ENCODE measurements around the gene ZDHHC24.

Gene ZDHHC24

DNA sequence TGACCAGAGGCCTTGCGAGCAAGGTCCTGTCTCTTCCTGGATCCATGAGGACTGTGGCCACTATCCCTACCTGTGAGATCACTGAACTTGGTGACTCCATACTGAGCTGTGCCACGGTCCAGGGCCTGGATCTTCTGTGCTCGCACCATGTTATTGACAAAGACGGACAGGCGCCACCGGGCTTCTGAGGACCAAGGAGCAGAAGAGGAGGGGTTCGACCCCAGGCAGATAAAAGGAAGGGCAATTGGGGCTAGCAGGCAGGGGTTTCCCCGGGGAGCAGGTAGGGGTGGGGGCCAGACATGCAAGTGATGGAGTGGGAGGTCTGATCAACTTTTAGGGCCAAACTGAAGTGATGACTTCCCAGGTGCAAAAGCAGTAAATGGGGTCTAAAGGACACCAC lies 20.4 kb upstream of the ZDHHC24 start:
- DNase-seq (ENCODE audit: low read depth in 2 of 2), result no peak

DNA sequence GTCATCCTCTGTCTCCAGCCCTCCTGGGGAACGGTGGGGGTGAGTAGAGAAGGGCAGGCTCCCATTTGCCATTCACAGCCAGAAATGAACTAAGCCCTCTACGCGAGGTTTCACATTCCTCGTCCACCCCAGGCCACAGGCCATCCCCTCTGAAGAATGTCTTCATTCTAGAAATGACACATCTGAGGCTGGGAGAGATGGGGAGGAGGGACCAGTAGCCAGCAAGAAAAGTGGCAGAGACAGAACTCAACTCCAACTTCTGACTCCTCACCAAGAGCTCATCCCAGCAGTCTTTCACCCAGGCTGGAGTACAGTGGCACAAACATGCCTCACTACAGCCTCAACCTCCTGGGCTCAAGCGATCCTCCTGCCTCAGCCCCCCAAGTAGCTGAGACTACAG lies 19.1 kb upstream of the ZDHHC24 start:
- no peak for DNase-seq (ENCODE audit: low read depth in 2 of 2)

DNA sequence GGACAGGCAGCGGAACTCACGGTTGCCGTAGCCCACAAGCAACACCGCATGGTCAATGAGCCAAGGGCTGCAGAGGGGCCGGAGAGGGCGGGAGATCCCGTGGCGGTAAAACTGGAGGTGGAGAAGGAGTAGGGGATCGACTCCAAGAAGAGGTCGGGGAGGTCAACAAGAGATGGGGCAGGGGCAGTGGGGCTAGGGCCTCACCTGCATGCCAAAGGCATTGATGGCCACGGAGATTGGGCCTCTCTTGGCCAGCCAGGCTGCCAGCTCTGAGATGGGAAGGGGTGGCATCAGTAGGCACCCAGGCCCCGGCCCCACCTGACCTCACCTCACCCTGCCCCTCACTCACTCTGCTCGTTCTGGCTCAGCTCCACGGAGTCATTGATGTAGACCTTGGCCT lies 18.7 kb upstream of the ZDHHC24 start:
- no peak for DNase-seq (ENCODE audit: low read depth in 2 of 2)

DNA sequence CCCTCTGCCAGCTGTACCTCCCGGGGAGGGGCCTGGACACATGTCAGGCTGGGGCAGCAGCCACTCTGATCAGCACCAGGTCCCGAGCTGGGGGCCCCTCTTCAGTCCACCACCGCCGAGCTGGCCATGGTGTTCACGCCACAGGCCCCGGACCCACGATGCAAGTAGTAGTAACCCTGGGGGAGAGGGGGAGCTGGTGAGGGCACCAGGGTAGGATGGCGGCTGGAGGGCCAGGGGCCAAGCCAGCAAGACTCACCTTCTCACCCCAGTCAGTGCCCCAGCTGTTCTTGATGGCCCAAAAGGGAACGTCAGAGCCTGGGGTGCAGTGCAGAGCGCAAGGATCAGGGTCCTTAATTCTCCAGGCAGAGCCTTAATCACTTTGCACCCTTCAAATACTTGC lies 18.0 kb upstream of the ZDHHC24 start:
- DNase-seq (ENCODE audit: low read depth in 2 of 2), result no peak

DNA sequence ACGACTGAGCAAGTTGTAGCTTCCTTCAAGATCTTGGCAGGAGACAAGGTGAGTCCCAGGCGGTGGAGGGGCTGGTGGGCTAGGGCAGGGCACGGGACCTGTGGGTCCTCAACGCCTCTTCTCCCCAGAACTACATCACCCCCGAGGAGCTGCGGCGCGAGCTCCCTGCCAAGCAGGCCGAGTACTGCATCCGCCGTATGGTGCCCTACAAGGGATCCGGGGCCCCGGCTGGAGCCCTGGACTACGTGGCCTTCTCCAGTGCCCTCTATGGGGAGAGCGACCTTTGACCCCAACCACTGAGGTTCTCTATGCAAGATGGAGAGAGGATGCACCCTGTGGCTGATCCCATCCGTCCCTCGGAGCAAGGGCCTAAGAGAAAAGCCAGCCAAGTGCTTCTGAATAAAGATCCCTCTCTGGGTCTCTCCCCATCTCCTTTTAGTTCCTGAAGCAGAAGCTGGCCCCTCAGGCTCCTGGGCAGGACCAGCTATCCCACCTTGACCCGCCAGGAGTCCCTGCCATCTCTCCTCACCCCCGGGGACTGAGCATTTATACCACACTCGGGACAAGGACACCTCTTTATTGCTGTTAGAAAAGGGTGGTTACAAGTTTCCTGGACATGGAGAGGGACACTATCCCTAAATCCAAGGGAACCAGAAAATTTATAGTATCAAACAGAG lies 17.2 kb upstream of the ZDHHC24 start:
- no peak for DNase-seq (ENCODE audit: low read depth in 2 of 2)

DNA sequence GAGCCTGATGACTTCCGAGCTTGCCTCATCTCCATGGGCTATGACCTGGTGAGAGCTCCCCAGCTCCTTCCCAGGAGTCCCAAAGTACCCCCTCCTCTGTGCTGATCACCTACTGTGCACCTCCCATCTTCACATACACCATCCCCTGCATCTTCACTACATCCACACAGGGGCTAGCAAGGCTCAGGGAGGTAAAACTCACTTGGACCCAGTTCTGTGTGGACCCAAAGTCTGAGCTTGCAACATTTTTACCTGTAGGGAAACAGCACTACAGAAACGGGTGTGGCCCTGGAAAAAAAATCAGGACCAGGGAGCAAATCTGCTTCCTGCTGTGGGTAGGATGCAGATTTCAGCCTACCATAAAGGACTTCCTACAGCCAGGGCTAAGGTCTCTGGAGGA lies 16.4 kb upstream of the ZDHHC24 start:
- no peak for DNase-seq (ENCODE audit: low read depth in 2 of 2)

DNA sequence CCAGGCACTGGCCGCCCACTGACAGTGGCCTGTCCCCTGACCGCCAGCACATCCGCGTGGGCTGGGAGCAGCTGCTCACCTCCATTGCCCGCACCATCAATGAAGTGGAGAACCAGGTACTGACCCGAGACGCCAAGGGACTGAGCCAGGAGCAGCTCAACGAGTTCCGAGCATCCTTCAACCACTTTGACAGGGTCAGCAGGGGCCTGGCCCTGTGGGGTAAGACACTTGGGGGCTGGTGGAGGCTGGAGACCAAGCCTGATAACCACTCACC lies 16.1 kb upstream of the ZDHHC24 start:
- no peak for DNase-seq (ENCODE audit: low read depth in 2 of 2)

DNA sequence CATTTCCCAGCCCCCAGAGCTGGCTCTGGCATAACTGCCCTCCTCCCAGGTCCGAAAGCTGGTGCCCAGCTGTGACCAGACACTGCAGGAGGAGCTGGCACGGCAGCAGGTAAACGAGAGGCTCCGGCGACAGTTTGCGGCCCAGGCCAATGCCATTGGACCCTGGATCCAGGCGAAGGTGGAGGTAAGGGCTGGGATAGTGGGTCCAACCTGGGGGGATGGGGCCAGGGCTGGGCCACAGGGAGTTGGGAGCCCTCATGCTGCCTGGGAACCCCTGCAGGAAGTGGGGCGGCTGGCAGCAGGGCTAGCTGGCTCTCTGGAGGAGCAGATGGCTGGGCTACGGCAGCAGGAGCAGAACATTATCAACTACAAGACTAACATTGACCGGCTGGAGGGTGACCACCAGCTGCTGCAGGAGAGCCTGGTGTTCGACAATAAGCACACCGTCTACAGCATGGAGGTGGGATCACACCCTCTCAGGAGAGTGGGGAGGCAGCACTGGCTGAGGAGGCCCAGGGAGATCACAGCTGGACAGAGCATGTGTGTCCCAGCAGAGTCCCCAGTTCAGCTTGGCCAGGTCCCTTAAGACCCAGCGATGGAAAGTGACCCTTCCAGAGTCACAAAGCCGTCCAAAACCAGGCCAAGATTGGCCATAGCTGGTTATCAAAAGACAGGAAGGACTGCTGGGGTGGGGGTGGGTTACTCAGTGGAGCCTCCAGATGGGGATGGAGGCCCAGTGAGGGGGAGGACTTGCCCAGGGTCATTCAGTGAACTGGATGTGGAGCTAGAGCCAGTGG lies 15.5 kb upstream of the ZDHHC24 start:
- no peak for DNase-seq (ENCODE audit: low read depth in 2 of 2)

DNA sequence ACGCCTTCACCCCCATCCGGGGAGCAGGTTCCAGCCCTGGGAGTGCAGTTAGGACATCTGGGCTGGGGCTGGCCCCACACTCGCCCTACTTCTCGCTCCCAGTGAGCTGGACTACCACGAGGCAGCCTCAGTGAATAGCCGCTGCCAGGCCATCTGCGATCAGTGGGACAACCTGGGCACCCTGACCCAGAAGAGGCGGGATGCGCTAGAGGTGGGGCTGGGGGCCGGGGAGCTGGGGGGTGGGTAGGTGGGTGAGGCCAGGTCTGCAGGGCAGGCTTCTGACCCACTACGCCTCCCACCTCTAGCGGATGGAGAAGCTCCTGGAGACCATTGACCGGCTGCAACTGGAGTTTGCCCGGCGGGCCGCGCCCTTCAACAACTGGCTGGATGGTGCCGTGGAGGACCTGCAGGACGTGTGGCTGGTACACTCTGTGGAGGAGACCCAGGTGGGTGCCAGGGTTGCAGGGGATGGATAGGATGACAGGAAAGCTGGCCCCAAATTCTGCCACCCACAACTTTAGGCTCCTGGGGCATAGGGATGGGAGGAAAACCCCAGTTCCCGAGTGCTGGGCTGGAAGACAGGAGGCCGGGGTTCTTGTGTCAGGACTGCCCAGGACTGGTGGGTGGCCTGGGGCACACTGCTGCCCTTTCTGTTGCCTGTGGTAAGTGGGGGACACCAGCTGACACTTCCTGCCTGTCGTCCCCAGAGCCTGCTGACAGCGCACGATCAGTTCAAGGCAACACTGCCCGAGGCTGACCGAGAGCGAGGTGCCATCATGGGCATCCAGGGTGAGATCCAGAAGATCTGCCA lies 14.2 kb upstream of the ZDHHC24 start:
- no peak for DNase-seq (ENCODE audit: low read depth in 2 of 2)

DNA sequence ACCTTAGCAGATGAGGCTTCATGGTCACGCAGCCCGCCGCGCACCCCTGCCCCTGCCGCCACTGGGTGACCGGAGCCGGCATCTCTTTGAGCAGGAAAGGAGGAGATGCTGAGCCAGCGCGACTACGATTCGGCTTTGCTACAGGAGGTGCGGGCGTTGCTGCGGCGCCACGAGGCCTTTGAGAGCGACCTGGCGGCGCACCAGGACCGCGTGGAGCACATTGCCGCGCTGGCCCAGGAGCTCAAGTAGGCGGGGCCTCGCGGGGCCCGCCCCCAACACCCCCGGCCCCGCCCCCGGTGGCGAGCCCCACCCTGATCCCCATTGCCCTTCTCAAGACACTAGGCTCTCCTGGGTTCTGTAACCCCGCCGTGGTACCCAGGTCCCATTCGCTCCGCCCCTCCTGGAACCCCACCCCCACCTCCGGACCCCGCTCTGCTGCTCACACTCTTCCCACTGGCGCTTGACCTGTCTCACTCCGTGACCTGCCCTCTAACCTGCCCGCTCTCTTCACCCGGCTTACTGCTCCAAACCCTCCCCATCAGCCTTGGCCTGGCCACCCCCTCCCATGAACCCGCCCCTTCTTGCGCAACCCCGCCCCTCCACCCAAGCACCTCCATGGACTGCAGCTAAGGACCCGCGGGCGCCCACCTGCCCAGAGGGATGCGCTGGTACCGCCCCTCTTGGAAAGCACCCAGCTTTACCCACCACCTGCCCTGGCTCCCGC lies 13.5 kb upstream of the ZDHHC24 start:
- no peak for DNase-seq (ENCODE audit: low read depth in 2 of 2)

DNA sequence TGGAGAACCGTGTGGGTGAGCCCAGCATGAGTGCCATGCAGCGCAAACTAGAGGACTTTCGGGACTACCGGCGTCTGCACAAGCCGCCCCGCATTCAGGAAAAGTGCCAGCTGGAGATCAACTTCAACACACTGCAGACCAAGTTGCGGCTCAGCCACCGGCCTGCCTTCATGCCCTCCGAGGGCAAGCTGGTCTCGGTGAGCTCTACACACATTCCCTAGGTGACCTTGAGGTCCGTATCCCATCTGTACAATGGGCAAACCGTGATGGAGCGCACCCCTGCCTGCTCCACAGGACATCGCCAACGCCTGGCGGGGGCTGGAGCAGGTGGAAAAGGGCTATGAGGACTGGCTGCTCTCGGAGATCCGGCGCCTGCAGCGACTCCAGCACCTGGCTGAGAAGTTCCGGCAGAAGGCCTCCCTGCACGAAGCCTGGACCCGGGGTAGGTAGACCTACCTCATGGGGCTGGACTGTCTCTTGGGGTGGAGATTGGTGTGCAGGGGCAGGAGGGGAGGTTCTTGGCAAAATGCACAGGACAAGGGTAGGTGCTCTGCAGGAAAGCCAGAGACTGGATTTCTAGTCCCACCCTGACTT lies 12.0 kb upstream of the ZDHHC24 start:
- no peak for DNase-seq (ENCODE audit: low read depth in 2 of 2)

DNA sequence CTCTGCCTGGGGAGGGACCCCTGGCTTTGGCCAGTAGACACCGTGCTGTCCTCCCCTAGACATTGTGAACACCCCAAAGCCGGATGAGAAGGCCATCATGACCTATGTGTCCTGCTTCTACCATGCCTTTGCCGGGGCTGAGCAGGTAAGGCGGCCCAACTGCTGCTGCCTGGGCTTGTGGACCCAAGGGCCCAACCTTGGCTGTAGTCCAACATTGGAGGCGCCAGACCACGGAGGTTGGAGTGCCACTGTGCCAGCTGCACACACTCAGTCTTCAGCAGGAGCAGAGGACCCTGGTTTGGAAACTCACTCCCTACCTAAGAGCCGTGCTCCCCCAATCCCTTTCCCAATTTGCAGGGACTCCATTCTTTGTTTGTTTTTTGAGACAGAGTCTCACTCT lies 10.2 kb upstream of the ZDHHC24 start:
- no peak for DNase-seq (ENCODE audit: low read depth in 2 of 2)

DNA sequence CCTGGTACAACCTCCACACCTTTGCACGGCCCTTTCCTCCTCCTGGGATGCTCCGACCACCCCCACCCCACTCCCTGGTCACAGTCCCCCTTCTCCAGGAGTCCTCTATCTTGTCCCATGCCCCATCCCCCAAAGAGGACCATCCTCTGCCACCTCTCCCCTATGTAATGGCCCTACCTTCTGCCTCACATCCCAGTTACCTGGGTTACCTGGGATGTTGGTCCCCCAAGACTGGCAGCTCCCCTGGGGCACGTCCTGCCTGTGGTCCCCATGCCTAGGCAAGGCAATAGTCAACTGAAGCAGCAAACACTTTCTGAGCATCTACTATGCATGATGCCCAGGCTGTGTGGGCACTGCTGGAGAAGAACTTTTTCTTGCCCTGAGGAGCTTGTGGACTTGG lies 9.6 kb upstream of the ZDHHC24 start:
- DNase-seq (ENCODE audit: low read depth in 2 of 2), result no peak

DNA sequence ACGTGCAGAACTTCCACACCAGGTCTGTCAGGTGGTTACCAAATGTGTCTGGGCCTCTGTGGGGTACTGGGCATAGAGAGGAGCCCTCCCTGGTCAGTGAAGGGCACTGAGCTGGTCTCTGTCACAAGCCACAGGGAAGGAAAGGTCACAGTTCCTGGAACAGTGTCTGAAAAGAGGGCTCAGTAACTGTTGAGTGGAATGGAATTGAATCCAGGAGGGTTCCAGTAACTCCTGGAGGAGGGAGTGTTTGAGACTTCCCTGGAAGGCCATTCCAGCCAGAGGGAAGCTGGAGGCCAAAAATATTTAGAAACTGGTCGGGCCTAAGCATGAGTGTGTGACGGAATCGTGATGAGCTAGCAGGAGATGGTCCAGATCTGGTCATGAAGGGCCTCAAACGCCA lies 8.8 kb upstream of the ZDHHC24 start:
- DNase-seq (ENCODE audit: low read depth in 2 of 2), result no peak

DNA sequence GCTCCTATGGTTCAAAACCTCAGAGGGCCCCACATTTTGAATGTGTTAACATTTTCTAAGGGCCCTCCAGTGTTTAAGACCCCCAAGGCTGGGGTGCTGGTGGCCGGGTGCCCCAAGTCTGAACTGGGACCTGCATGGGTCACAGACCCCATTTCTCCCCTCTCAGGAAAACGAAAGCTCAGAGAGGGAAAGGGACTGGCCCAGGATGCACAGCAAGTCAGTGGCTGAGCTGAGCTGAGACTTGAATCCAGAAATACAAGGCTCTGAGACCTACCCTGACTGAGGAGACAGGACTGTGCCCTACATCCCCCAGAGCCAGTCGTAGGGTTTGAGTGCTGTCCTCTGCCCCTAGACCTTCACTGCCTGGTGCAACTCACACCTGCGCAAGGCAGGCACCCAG lies 5.0 kb upstream of the ZDHHC24 start:
- no peak for DNase-seq (ENCODE audit: low read depth in 2 of 2)

DNA sequence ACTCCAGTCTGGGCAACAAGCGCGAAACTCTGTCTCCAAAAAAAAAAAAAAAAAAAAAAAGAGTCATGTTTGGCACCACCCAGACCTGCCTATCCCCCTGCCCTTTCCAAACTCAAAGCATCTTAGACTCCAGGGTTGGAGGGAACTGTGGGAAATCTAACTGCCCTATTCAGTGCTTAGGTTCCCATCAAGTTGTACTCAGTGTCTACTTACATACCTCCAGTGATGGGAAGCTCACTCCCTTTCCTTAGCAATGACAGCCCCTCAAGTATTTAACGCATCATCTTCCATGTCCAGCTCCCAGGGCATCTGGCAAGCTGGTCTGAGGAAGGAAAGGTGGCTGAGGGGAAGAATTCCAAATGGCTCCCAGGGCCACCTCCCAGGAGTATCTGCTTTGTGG lies 3.8 kb upstream of the ZDHHC24 start:
- no peak for DNase-seq (ENCODE audit: low read depth in 2 of 2)

DNA sequence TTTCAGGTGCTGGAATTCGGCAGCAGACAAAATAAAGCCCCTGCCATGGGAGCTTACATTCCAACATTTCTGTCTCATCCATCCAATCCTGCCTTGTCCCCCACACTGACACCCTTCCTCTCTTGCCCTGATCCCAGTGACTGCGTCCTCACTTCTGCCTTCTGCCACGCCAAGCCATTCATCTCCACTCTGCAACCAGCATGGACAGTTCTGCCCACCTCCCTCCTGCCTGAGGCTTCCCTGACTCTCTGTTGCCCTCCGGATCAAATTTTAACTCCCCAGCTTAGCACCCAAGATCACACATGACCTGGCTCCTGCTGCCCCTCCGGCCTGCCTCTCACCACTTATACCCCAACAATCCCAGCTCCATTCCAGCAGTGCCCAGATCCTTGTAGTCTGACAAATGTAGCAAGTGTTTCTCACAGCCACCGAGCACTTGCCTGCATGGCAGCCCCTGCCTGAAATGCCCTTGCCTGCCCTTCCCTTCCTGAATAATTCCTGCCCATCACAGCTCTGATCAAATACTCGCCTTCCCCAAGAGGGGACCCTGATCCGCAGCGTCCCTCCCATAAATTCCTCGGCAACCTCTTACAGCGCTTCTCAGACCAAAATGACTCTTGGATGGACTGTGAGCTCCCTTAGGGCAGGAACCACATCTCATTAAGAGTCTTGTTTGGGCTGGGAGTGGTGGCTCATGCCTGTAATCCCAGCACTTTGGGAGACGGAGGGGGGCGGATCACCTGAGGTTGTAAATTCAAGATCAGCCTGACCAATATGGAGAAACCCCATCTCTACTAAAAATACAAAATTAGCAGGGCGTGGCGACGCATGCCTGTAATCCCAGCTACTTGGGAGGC lies 3.2 kb upstream of the ZDHHC24 start:
- DNase-seq (ENCODE audit: low read depth in 2 of 2), result no peak

DNA sequence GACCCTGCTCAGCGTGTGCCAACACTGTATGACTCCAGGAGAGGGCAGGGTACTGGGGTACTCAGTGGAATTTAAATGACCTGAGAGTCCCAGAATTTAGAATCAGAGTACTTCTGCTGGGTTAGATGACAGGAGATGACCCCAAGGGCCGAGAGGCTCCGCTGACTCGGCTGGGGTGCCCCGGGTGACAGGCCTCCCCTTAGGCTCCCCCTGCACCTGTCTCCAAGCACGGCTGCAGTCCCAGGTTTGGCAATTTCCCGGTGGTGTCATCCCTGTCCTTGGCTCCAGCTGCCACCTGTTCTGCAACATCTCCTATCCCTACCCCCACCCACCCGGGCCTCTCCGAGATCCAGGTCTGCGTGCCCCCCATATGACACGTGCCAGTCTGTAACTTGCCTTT lies 2.2 kb upstream of the ZDHHC24 start:
- no peak for DNase-seq (ENCODE audit: low read depth in 2 of 2)

DNA sequence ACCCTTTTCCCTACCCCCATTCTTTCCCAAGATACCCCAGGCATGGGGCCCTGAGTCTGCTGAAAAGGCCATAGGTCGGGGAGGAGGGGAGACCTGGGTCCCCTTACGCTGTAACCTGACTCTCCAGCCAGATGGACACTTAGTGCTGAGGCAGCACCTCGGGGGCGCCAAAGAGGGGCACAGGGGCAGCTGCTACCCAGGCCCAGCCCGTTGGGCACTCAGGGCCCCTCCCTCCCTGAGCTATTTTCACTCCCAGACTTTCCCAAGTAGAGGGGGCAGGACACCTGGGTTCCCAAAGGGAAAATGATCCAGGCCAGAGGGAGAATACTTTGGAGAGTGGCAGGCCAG lies 1.8 kb upstream of the ZDHHC24 start:
- DNase-seq (ENCODE audit: low read depth in 2 of 2), result no peak

DNA sequence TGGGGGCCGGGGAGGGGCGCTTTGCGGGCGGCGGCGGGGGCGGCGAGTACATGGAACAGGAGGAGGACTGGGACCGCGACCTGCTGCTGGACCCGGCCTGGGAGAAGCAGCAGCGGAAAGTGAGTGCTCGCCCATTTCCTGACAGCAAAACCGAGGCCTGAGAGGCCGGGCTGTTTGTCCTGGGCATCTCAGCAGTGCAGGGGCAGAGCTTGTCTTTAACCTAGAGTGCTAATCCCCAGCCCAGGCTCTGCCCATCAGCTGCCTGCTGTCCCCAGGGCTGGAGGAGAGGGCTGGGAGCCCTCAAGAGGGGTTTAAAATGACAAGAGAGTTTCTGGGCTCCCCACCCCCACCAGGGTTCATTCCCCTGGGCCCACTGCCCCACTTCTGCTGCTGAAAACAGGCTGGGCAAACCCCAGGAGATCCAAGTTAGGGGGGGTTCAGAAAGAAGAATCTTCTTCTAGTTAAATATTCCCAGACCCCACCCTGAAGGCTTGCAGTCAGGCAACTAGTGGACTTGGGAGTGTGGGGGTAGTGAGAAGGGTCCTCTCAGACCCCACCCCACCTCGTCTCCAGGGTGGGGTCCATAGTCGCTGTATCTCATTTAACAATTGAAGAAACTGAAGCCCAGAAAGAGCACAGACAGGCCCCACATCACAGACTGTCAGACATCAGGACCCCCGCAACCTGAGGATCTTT lies 1.3 kb upstream of the ZDHHC24 start:
- no peak for DNase-seq (ENCODE audit: low read depth in 2 of 2)
